H1 (cell line): ENCODE measurements around the gene RHBG.

Experiments
- CEBPB ChIP-seq: IDR thresholded peaks from 2 replicates; pipeline ENCODE4 v1.6.1; 2012; ENCODE audit warnings: low read depth, low read length
- CTCF ChIP-seq, 3 experiments: IDR thresholded peaks; 1 replicate in 2 of 3; 2 replicates in 1 of 3; pipeline versions ENCODE4 v1.5.1 to v1.6.1; 2011; ENCODE audit warnings: low read length in 3 of 3, mild to moderate bottlenecking in 3 of 3, inconsistent platforms in 2 of 3, low read depth in 1 of 3, moderate library complexity in 1 of 3; ENCODE audit not compliant: insufficient read depth in 1 of 3; ENCODE audit errors: control extremely low read depth in 1 of 3
- EP300 ChIP-seq, 2 experiments: IDR thresholded peaks; 1 replicate in 1 of 2; 2 replicates in 1 of 2; pipeline ENCODE4 v1.6.1; 2011 to 2012; ENCODE audit warnings: low read depth in 2 of 2, low read length in 2 of 2, mild to moderate bottlenecking in 2 of 2, borderline replicate concordance in 1 of 2, inconsistent platforms in 1 of 2, moderate library complexity in 1 of 2
- EZH2 ChIP-seq: fragments of 200-600 bp; sonication (generic); IDR thresholded peaks from 2 replicates; pipeline ENCODE4 v1.7.1; 2012; ENCODE audit warnings: low read depth, mild to moderate bottlenecking, moderate library complexity, low read length, inconsistent platforms; ENCODE audit not compliant: severe bottlenecking
- JUND ChIP-seq: IDR thresholded peaks from 2 replicates; pipeline ENCODE4 v1.6.1; 2011; ENCODE audit warnings: mild to moderate bottlenecking, improper control_type of control experiment, low read length
- PHF8 ChIP-seq: fragments of 200-600 bp; sonication (generic); conservative IDR thresholded peaks from 2 replicates; pipeline ENCODE4 v1.7.1; 2012; ENCODE audit warnings: low read depth, mild to moderate bottlenecking, inconsistent platforms, low read length, moderate library complexity
- POLR2A ChIP-seq, 2 experiments: IDR thresholded peaks; 1 replicate in 1 of 2; 2 replicates in 1 of 2; pipeline ENCODE4 v1.6.1; 2011; ENCODE audit warnings: low read depth in 2 of 2, low read length in 2 of 2, mild to moderate bottlenecking in 2 of 2; ENCODE audit errors: control extremely low read depth in 1 of 2
- RFX5 ChIP-seq: IDR thresholded peaks from 2 replicates; pipeline ENCODE4 v1.6.1; 2011; ENCODE audit warnings: low read depth, low read length, improper control_type of control experiment, borderline replicate concordance
- RNF2 ChIP-seq: fragments of 200-900, 300-1000 bp; sonication (generic); IDR thresholded peaks from 2 replicates; pipeline ENCODE4 v1.7.1; 2016; ENCODE audit warnings: borderline replicate concordance, low read depth, mild to moderate bottlenecking, antibody characterized with exemption, low read length; ENCODE audit not compliant: poor library complexity, severe bottlenecking; ENCODE audit errors: missing control alignments
- RXRA ChIP-seq: IDR thresholded peaks from 2 replicates; pipeline ENCODE4 v1.6.1; 2011; ENCODE audit warnings: low read depth, mild to moderate bottlenecking, low read length, moderate library complexity; ENCODE audit not compliant: insufficient read depth
- SIX5 ChIP-seq: IDR thresholded peaks from 2 replicates; pipeline ENCODE4 v1.6.1; 2011; ENCODE audit warnings: mild to moderate bottlenecking, low read depth, low read length
- USF2 ChIP-seq: IDR thresholded peaks from 2 replicates; pipeline ENCODE4 v1.6.1; 2011; ENCODE audit warnings: low read length, improper control_type of control experiment
- YY1 ChIP-seq: IDR thresholded peaks from 2 replicates; pipeline ENCODE4 v1.6.1; 2011; ENCODE audit warnings: low read depth, mild to moderate bottlenecking, low read length

GRCh38 chr1:156384658-156385057 is 15.6 kb downstream of the RHBG start:
- TF ChIP-seq POLR2A (IDR thresholded peaks at IDR 0.05; ENCODE audit: control extremely low read depth in 1 of 2, low read depth in 2 of 2, low read length in 2 of 2) (no peak), CTCF (IDR thresholded peaks at IDR 0.05; ENCODE audit: control extremely low read depth in 1 of 3, insufficient read depth in 1 of 3, low read depth in 1 of 3, low read length in 3 of 3) (no peak), SIX5 (no peak), RFX5 (no peak), EP300 (IDR thresholded peaks at IDR 0.05; ENCODE audit: borderline replicate concordance in 1 of 2, low read depth in 2 of 2, low read length in 2 of 2) (no peak), EZH2 (no peak), PHF8 (no peak), RXRA (no peak), RNF2 (no peak), USF2 (no peak), JUND (no peak), YY1 (no peak), CEBPB (no peak)
